Fibroblast of lung (primary cell): ENCODE results near the gene SCD5. TPM values are rescaled to one million over a fixed set of nuclear protein-coding genes. Genes with fewer than 3 reads are reported as not detected.

Experiments
- DNase-seq, 2 donors: peaks; one replicate each; pipeline versions ENCODE4 v3.0.0 to v3.0.0-alpha.2; 2010; ENCODE audit warnings: low read depth in 2 of 2
- H2AFZ ChIP-seq: 2 replicates; pipeline ENCODE4 v1.5.1; 2012; ENCODE audit warnings: low read length, control low read depth, inconsistent platforms
- H3K27ac ChIP-seq: 2 replicates; pipeline ENCODE4 v1.5.1; 2011; ENCODE audit warnings: low read length, control low read depth; ENCODE audit not compliant: insufficient read depth
- H3K27me3 ChIP-seq: 2 replicates; pipeline ENCODE4 v1.5.1; 2011; ENCODE audit warnings: mild to moderate bottlenecking, low read length; ENCODE audit not compliant: control insufficient read depth, insufficient read depth
- H3K36me3 ChIP-seq: 2 replicates; pipeline ENCODE4 v1.5.1; 2011; ENCODE audit warnings: low read length; ENCODE audit not compliant: control insufficient read depth, insufficient read depth
- H3K4me1 ChIP-seq: 2 replicates; pipeline ENCODE4 v1.5.1; 2011; ENCODE audit warnings: low read length; ENCODE audit not compliant: control insufficient read depth, insufficient read depth; ENCODE audit errors: extremely low read depth
- H3K4me2 ChIP-seq: 2 replicates; pipeline ENCODE4 v1.5.1; 2011; ENCODE audit warnings: low read length, control low read depth; ENCODE audit not compliant: insufficient read depth; ENCODE audit errors: extremely low read depth
- H3K4me3 ChIP-seq, 4 experiments: fragments of 200-600 bp in 1 of 4; sonication (generic) in 1 of 4; replicated peaks in 1 of 4; 2 replicates each; pipeline ENCODE4 v1.5.1; 2011 to 2016; ENCODE audit warnings: low read length in 4 of 4, low read depth in 3 of 4, mild to moderate bottlenecking in 3 of 4, control low read depth in 2 of 4, inconsistent platforms in 1 of 4, mixed read lengths in 1 of 4; ENCODE audit not compliant: insufficient read depth in 1 of 4; ENCODE audit errors: control extremely low read depth in 1 of 4
- H3K79me2 ChIP-seq: 2 replicates; pipeline ENCODE4 v1.5.1; 2012; ENCODE audit warnings: mild to moderate bottlenecking, low read length, inconsistent platforms; ENCODE audit not compliant: control insufficient read depth, insufficient read depth
- H3K9ac ChIP-seq: 2 replicates; pipeline ENCODE4 v1.5.1; 2011; ENCODE audit warnings: mild to moderate bottlenecking, low read length, control low read depth; ENCODE audit not compliant: insufficient read depth
- H3K9me3 ChIP-seq: 2 replicates; pipeline ENCODE4 v1.5.1; 2012; ENCODE audit warnings: low read depth, low read length; ENCODE audit not compliant: control insufficient read depth, insufficient read depth
- H4K20me1 ChIP-seq: 2 replicates; pipeline ENCODE4 v1.5.1; 2011; ENCODE audit warnings: low read length; ENCODE audit not compliant: control insufficient read depth, insufficient read depth; ENCODE audit errors: extremely low read depth
- EZH2 ChIP-seq: IDR thresholded peaks from 2 replicates; pipeline ENCODE4 v1.5.1; 2012; ENCODE audit warnings: low read length, control low read depth, mild to moderate bottlenecking; ENCODE audit errors: missing control alignments
- polyA plus RNA-seq, 2 donors: library from polyadenylated mRNA; depleted of rRNA in 1 of 2; stranded (reverse) in 1 of 2; unstranded in 1 of 2; fragments of >200 nt; gene quantifications; 2 replicates each; pipeline ENCODE4 v1.2.1, GENCODE V29; 2011 to 2012; ENCODE audit warnings: missing spikeins in 1 of 2
- total RNA-seq: library from RNA; depleted of rRNA; stranded (reverse); fragments of >200 nt; gene quantifications from 2 replicates; pipeline ENCODE4 v1.2.1, GENCODE V29; 2014
- TF ChIP-seq, protein P1 (sequence below), 2 donors: IDR thresholded peaks in 1 of 2; conservative IDR thresholded peaks in 1 of 2; 1 replicate in 1 of 2; 2 replicates in 1 of 2; pipeline ENCODE4 v1.5.1; 2011 to 2012; ENCODE audit warnings: low read length in 2 of 2, control low read depth in 1 of 2, inconsistent platforms in 1 of 2, low read depth in 1 of 2, mild to moderate bottlenecking in 1 of 2

The SCD5 gene
- total and polyA plus RNA-seq, 2 donors (not counting 1 experiment from before 2014, with no cell fraction given): 4.9 to 11.4 TPM

DNA sequence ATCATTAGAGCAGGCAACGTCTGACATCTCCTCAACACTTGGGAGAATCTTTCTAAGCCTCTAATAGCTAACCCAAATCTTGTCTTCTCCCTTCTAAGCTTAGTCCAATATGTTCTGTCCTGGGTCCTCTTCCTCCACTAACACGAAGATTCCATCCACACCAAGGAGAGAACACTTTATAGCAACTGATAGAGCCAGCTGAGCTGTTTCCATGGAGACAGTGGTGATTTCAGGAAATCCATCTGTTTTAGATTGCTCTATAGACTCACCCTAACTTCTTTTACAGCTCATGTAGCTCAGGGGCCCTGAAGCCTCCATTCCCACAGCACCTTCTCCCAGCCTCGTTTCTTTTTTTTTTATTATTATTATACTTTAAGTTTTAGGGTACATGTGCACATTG is 37.4 kb downstream of the SCD5 start:
- H3K27ac ChIP-seq: no peak overlapping the region
- H3K4me2 ChIP-seq: no peak overlapping the region
- H2AFZ ChIP-seq: no peak overlapping the region
- no peak overlapping the region for H3K9ac ChIP-seq
- H4K20me1 ChIP-seq: no peaks in the 10 kb centered on the region
- no peaks in the 10 kb centered on the region for H3K9me3 ChIP-seq
- no peak for DNase-seq
- no peaks in the 10 kb centered on the region for H3K27me3 ChIP-seq
- TF ChIP-seq EZH2: no peak
- TF ChIP-seq, protein P1, sequence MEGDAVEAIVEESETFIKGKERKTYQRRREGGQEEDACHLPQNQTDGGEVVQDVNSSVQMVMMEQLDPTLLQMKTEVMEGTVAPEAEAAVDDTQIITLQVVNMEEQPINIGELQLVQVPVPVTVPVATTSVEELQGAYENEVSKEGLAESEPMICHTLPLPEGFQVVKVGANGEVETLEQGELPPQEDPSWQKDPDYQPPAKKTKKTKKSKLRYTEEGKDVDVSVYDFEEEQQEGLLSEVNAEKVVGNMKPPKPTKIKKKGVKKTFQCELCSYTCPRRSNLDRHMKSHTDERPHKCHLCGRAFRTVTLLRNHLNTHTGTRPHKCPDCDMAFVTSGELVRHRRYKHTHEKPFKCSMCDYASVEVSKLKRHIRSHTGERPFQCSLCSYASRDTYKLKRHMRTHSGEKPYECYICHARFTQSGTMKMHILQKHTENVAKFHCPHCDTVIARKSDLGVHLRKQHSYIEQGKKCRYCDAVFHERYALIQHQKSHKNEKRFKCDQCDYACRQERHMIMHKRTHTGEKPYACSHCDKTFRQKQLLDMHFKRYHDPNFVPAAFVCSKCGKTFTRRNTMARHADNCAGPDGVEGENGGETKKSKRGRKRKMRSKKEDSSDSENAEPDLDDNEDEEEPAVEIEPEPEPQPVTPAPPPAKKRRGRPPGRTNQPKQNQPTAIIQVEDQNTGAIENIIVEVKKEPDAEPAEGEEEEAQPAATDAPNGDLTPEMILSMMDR (conservative IDR thresholded peaks at IDR 0.05 in 1 of 2, IDR thresholded peaks at IDR 0.05 in 1 of 2; ENCODE audit: low read depth in 1 of 2, low read length in 2 of 2): no peak
- no peaks in the 10 kb centered on the region for H3K36me3 ChIP-seq
- no peaks in the 10 kb centered on the region for H3K79me2 ChIP-seq
- no peaks in the 10 kb centered on the region for H3K4me1 ChIP-seq
- H3K4me3 ChIP-seq: no peak overlapping the region

DNA sequence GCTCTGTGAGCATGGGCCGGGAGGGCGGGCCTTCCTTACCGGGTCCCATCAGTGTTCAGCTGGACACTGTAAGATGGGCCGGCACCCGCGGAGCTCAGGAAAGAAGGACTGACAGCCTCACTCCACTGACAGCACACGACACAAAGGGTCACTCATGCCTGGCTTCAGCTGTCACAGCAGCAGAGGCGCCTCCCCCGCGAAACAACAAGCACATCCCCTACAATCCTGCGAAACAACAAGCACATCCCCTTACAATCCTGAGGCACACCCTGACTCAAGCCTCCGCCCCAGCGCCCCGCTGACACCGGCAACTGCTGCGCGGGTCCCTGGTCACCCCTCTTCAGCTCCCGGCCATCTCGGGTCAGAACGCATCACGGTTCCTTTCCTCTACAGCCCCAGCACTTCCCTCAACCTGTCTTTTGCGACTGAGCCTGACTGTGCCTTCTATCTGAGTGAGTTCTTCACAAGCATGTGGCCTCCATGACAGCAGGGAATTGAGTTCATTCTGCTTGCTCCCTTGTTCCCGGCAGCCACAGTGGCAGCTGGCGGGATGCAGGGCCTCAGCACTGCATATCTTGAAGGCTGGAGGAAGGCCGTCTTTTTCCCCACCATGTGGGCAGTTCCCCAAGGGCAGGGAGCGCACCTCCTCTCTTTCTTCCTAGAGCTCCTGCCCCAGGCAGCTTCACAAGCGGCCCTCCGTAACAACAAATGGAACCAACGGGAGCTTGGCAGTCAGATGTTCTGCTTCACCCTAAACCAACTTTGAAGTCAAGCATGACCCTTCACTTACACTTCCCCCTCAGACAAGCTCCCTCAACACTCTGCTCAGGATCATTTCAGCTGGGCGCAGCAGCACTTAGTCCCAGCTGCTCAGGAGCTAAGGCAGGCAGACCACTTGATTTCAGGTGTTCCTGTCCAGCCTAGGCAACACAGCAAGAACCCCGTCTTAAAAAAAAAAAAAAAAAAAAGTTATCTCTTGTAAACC is 39.6 kb downstream of the SCD5 start:
- no peak for TF ChIP-seq EZH2
- TF ChIP-seq, protein P1 (conservative IDR thresholded peaks at IDR 0.05 in 1 of 2, IDR thresholded peaks at IDR 0.05 in 1 of 2; ENCODE audit: low read depth in 1 of 2, low read length in 2 of 2): no peak
- no peak for DNase-seq
- H3K9ac ChIP-seq: no peak overlapping the region

DNA sequence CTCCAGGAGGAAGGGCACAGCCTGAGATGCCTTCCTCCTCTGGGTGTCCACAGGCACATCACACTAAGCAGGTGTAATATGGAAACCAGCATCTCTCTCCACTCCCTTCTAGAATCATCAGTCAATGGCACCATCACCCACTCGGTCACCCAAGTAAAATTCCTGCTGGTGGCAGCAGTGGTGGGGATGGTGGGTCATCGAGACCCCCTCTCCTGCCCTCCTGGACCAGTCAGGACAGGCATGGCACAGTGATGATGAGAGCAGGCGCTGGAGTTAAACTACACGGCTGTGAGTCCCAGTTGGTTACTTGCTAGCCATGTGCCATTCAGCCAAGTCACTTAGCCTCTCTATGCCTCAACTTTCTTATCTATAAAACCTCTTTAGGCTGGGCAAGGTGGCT is 42.5 kb downstream of the SCD5 start:
- H3K4me3 ChIP-seq: no peak overlapping the region
- no peak overlapping the region for H3K27ac ChIP-seq
- no peaks in the 10 kb centered on the region for H3K79me2 ChIP-seq
- DNase-seq: no peak
- no peaks in the 10 kb centered on the region for H4K20me1 ChIP-seq
- no peak overlapping the region for H3K4me2 ChIP-seq
- no peaks in the 10 kb centered on the region for H3K9me3 ChIP-seq
- no peak overlapping the region for H2AFZ ChIP-seq
- no peaks in the 10 kb centered on the region for H3K36me3 ChIP-seq
- H3K9ac ChIP-seq: no peak overlapping the region
- no peaks in the 10 kb centered on the region for H3K4me1 ChIP-seq
- no peak for TF ChIP-seq EZH2
- TF ChIP-seq, protein P1 (conservative IDR thresholded peaks at IDR 0.05 in 1 of 2, IDR thresholded peaks at IDR 0.05 in 1 of 2; ENCODE audit: low read depth in 1 of 2, low read length in 2 of 2): no peak
- peaks cover 2% of the 10 kb centered on the region for H3K27me3 ChIP-seq

More for the DNA sequence above, 39.6 kb downstream of the SCD5 start:
- Histone ChIP-seq H3K27ac (no peak overlapping the region), H3K36me3 (no peaks in the 10 kb centered on the region), H3K4me1 (no peaks in the 10 kb centered on the region), H3K27me3 (no peaks in the 10 kb centered on the region), H3K4me2 (no peak overlapping the region), H3K9me3 (no peaks in the 10 kb centered on the region), H3K4me3 (no peak overlapping the region), H4K20me1 (no peaks in the 10 kb centered on the region), H3K79me2 (no peaks in the 10 kb centered on the region), H2AFZ (no peak overlapping the region)
